Omental fat pad (tissue), 4 donors: ENCODE measurements around the gene LMCD1. TPM values are rescaled to one million over a fixed set of nuclear protein-coding genes. Genes with fewer than 3 reads are reported as not detected.

Experiments used
- ATAC-seq: fragments of 150-250 bp; one replicate; pipeline ENCODE4 v1.9.1; 2016; ENCODE audit warnings: mild to moderate bottlenecking, moderate library complexity; ENCODE audit not compliant: low FRiP score
- DNase-seq: peaks from one replicate; pipeline ENCODE4 v3.0.0-alpha.2; 2019; ENCODE audit warnings: low spot score
- total RNA-seq, 4 donors: library from RNA; depleted of rRNA; stranded (reverse); fragments of >200 nt; gene quantifications; one replicate each; pipeline ENCODE4 v1.1.0, GENCODE V29; 2016
- TF ChIP-seq, protein P1 (sequence below), 3 donors: fragments of 450-650 bp; IDR thresholded peaks; one replicate each; pipeline ENCODE4 v1.5.1; 2016 to 2017; ENCODE audit warnings: antibody characterized with exemption in 3 of 3, mild to moderate bottlenecking in 3 of 3, moderate library complexity in 2 of 3

LMCD1 gene
- total RNA-seq, 4 donors from 2014 or later = 135 to 1,380 (median 270) TPM

- no peak for ATAC-seq
- DNase-seq = no peak
Measured at GRCh38 chr3:8562081-8562595, 60.5 kb downstream of the LMCD1 start.

GRCh38 chr3:8563146-8563545 is 61.5 kb downstream of the LMCD1 start:
- no peak for DNase-seq
- no peak for ATAC-seq
- TF ChIP-seq, protein P1, sequence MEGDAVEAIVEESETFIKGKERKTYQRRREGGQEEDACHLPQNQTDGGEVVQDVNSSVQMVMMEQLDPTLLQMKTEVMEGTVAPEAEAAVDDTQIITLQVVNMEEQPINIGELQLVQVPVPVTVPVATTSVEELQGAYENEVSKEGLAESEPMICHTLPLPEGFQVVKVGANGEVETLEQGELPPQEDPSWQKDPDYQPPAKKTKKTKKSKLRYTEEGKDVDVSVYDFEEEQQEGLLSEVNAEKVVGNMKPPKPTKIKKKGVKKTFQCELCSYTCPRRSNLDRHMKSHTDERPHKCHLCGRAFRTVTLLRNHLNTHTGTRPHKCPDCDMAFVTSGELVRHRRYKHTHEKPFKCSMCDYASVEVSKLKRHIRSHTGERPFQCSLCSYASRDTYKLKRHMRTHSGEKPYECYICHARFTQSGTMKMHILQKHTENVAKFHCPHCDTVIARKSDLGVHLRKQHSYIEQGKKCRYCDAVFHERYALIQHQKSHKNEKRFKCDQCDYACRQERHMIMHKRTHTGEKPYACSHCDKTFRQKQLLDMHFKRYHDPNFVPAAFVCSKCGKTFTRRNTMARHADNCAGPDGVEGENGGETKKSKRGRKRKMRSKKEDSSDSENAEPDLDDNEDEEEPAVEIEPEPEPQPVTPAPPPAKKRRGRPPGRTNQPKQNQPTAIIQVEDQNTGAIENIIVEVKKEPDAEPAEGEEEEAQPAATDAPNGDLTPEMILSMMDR (IDR thresholded peaks at IDR 0.05) = no peak

More at GRCh38 chr3:8562081-8562595, 60.5 kb downstream of the LMCD1 start:
- TF ChIP-seq, protein P1 (IDR thresholded peaks at IDR 0.05) = no peak

GRCh38 chr3:8563597-8563996 is 62.0 kb downstream of the LMCD1 start:
- DNase-seq (no peak), ATAC-seq (no peak)
- TF ChIP-seq, protein P1 (IDR thresholded peaks at IDR 0.05) = no peak

DNA sequence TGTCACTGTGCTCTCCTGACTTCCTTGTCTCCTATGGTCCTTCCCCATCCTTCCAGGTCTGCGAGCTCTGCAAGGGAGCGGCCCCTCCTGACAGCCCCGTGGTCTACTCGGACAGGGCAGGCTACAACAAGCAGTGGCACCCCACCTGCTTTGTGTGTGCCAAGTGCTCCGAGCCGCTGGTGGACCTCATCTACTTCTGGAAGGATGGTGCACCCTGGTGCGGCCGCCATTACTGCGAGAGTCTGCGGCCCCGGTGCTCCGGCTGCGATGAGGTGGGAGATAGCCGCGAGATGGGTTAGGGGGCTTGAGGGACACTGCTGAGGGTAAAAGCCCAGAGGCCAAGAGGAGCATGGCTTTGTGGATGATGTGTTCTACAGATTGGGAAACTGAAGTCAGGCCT is 63.8 kb downstream of the LMCD1 start:
- no peak for DNase-seq
- TF ChIP-seq, protein P1 (IDR thresholded peaks at IDR 0.05) = no peak
- ATAC-seq = no peak

GRCh38 chr3:8567784-8568575 is 66.4 kb downstream of the LMCD1 start:
- ATAC-seq (no peak), DNase-seq (no peak)
- TF ChIP-seq, protein P1 (IDR thresholded peaks at IDR 0.05) = no peak

DNA sequence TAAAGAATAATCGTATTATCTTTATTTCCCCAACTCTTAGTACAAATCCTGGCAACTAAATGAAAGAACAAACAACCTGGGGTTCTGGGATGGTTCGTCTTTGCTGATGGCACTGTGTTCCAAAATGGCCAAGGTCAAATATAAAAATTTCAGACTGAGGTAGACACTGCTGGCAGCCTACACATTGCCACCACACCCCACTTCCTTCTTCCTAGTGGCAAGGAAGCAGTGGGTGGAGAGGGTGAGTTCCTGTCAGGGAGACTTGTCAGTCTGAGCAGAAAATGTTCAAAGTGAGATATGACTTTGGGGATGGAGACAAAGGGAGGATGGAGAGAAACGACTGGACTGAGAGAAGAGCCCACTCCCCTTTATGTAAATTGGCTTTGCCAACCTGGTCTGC is 69.6 kb downstream of the LMCD1 start:
- DNase-seq = no peak
- TF ChIP-seq, protein P1 (IDR thresholded peaks at IDR 0.05) = no peak
- ATAC-seq = no peak
